Measurements from ENCODE around the gene COL4A2.

Gene COL4A2

DNA sequence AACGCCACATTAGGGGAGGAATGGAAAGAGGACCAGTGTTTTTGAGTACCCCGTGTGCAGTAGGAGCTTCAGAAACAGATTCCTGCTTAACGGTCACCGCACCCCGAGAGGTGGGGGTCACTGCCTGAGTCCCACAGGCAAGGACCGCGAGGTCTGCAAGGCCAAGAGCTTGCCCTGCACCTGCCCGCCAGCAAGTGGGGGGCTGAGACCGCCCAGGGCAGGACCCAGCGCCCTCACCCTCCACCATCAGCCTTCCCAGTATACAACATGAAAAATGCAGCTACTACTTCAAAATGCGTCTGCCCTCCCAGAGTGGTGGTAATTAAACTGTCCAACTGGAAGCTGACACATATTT lies 45.0 kb upstream of the COL4A2 start:
- H3K27ac ChIP-seq: no peak overlapping the region
- DNase-seq (ENCODE audit: low spot score): no peak
- ChIA-PET CTCF (interaction anchor here (0.6 kb wide), 1 partner anchor 13 kb away, joined by 3 read pairs; no protein-coding TSS in a partner anchor), POLR2A (ENCODE audit: low non-redundant PET) (no interaction called here)
- TF ChIP-seq, protein P1, sequence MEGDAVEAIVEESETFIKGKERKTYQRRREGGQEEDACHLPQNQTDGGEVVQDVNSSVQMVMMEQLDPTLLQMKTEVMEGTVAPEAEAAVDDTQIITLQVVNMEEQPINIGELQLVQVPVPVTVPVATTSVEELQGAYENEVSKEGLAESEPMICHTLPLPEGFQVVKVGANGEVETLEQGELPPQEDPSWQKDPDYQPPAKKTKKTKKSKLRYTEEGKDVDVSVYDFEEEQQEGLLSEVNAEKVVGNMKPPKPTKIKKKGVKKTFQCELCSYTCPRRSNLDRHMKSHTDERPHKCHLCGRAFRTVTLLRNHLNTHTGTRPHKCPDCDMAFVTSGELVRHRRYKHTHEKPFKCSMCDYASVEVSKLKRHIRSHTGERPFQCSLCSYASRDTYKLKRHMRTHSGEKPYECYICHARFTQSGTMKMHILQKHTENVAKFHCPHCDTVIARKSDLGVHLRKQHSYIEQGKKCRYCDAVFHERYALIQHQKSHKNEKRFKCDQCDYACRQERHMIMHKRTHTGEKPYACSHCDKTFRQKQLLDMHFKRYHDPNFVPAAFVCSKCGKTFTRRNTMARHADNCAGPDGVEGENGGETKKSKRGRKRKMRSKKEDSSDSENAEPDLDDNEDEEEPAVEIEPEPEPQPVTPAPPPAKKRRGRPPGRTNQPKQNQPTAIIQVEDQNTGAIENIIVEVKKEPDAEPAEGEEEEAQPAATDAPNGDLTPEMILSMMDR (conservative IDR thresholded peaks at IDR 0.05; ENCODE audit: low read depth): no peak

DNA sequence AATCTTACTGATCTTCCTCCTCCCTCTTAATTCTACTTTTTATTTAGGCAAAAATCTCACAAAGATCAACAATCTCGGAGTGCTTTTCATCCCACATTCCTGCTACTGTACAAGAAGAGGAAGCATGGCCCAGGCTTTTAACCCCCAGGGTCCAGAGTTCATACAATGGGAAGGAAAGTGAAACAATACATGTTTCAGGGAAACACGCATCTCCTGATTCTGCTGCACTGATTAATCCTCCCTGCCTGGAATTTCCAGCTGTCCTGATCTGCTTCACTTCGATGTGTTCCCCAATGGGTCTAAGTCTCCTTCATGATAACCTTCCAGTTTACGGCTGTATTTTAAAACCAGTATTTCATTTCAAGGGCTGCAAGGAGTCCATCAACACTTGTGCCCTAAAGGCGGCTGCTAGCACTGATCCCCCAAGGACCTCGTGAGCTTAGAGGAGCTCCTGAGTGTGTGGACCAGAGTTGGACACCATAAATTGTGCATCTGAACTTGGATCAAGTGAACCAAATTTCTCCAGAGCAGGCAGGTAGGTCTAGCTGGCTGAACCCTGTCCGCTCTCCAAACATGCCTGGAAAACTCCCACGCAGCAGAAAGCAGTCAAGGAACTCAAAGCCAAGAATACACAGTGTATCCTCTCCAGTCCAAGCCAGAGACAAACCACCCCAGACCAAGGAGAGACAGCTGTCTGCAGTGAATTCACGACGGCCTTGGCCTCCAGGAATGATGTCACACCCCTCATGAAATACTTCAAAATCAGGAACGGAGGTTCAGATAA lies 44.4 kb upstream of the COL4A2 start:
- CTCF ChIA-PET: interaction anchor here (0.6 kb wide), 1 partner anchor 12 kb away, joined by 3 read pairs; no protein-coding TSS in a partner anchor
- H3K27ac ChIP-seq: no peak overlapping the region
- TF ChIP-seq, protein P1 (conservative IDR thresholded peaks at IDR 0.05; ENCODE audit: low read depth): no peak

DNA sequence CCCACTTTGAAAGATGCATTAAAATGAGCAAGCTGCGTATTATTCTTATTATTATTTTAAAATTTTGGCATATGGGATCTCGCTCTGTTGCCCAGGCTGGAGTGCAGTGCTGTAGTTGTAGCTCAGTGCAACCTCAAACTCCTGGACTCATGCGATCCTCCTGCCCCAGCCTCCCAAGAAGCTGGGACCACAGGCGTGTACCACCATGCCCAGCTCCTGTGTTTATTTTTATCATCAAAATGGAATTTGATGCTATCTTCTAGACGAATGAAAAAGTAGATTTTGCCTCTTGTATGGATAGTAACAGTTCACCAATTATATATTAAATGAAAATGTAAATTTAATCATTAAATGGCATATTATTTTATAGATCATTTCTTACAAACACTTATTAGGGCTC lies 43.7 kb upstream of the COL4A2 start:
- TF ChIP-seq, protein P1 (conservative IDR thresholded peaks at IDR 0.05; ENCODE audit: low read depth): no peak
- H3K27ac ChIP-seq: no peak overlapping the region
- CTCF ChIA-PET: no interaction called here
- DNase-seq (ENCODE audit: low spot score): no peak
- POLR2A ChIA-PET (ENCODE audit: low non-redundant PET): no interaction called here

More for the DNA sequence above, 44.4 kb upstream of the COL4A2 start:
- DNase-seq (ENCODE audit: low spot score): no peak
- POLR2A ChIA-PET (ENCODE audit: low non-redundant PET): no interaction called here

GRCh38 chr13:110263888-110264287 lies 43.2 kb upstream of the COL4A2 start:
- ChIA-PET POLR2A (ENCODE audit: low non-redundant PET) (no interaction called here), CTCF (no interaction called here)
- H3K27ac ChIP-seq: no peak overlapping the region
- TF ChIP-seq, protein P1 (conservative IDR thresholded peaks at IDR 0.05; ENCODE audit: low read depth): no peak
- no peak for DNase-seq (ENCODE audit: low spot score)

DNA sequence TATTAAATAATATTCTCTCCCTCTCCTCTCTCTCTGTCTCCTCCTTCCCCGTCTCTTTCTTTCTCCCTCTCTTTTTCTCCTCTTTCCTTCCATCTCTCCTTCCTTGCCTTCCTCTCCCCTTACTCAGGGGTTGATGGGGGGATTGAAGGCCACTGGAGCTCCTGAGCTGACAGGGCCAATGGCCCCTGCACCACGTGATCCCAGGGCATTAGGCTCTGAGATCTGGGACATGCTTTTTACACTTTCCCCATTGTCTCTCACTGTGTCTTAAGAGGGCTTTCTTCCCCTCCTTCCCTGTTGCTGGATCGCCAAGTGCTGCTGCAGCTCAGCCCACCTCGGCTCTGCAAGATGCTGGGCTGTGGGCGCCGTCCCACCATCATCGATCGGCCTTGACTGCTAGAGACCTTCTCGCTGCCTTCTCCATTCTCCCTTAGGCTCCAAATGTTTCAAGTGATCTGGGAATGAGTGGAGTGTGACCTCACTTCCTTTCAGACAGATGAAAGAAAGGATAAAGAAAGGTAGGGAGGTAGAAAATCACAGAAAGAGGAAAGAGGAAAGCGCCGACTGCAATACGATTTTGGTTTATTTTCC lies 42.3 kb upstream of the COL4A2 start:
- H3K27ac ChIP-seq: no peak overlapping the region

DNA sequence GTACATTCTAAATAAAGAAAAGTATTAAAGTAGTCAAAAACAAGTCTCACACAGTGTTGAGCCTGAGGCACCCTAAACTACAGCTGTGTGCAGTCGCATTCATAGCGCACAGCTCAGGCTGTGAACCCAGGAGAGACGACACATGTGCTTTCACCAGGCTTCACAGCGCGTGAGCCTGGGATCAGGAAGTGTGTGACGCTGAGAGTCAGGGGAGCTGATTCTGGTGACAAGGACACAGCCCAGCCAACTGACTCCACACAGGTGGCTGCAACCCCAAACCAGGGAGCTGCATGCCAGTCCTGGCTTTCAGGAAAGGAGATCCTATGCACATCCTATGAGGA lies 41.8 kb upstream of the COL4A2 start:
- POLR2A ChIA-PET (ENCODE audit: low non-redundant PET): no interaction called here
- no peak overlapping the region for H3K27ac ChIP-seq
- no peak for DNase-seq (ENCODE audit: low spot score)
- CTCF ChIA-PET: interaction anchor here (0.6 to 0.8 kb wide), 2 partner anchors 14 to 17 kb away, joined by 3 read pairs; no protein-coding TSS in a partner anchor
- TF ChIP-seq, protein P1 (conservative IDR thresholded peaks at IDR 0.05; ENCODE audit: low read depth): no peak

More for the DNA sequence above, 42.3 kb upstream of the COL4A2 start:
- ChIA-PET CTCF (interaction anchor here (0.8 kb wide), 1 partner anchor 17 kb away, joined by 3 read pairs; no protein-coding TSS in a partner anchor), POLR2A (ENCODE audit: low non-redundant PET) (no interaction called here)
- no peak for DNase-seq (ENCODE audit: low spot score)
- TF ChIP-seq, protein P1 (conservative IDR thresholded peaks at IDR 0.05; ENCODE audit: low read depth): no peak

All from RWPE1 (cell line).